Right renal pelvis (tissue), 4 donors: ENCODE measurements around the gene TLX1. TPM values are rescaled to one million over a fixed set of nuclear protein-coding genes. Genes with fewer than 3 reads are reported as not detected.

Source experiments
- DNase-seq, 4 donors: peaks; one replicate each; pipeline ENCODE4 v3.0.0-alpha.2; 2013; ENCODE audit warnings: low read depth in 4 of 4, low spot score in 3 of 4, missing footprints in 1 of 4
- polyA plus RNA-seq, 4 donors: library from polyadenylated mRNA; unstranded; fragments of 120-200 nt; gene quantifications; one replicate each; pipeline ENCODE4 v1.2.1, GENCODE V29; 2013; ENCODE audit not compliant: insufficient read length in 4 of 4

Gene TLX1
- under 1 TPM; 0.04 to 0.13 (median 0.10) TPM for polyA plus RNA-seq

DNA sequence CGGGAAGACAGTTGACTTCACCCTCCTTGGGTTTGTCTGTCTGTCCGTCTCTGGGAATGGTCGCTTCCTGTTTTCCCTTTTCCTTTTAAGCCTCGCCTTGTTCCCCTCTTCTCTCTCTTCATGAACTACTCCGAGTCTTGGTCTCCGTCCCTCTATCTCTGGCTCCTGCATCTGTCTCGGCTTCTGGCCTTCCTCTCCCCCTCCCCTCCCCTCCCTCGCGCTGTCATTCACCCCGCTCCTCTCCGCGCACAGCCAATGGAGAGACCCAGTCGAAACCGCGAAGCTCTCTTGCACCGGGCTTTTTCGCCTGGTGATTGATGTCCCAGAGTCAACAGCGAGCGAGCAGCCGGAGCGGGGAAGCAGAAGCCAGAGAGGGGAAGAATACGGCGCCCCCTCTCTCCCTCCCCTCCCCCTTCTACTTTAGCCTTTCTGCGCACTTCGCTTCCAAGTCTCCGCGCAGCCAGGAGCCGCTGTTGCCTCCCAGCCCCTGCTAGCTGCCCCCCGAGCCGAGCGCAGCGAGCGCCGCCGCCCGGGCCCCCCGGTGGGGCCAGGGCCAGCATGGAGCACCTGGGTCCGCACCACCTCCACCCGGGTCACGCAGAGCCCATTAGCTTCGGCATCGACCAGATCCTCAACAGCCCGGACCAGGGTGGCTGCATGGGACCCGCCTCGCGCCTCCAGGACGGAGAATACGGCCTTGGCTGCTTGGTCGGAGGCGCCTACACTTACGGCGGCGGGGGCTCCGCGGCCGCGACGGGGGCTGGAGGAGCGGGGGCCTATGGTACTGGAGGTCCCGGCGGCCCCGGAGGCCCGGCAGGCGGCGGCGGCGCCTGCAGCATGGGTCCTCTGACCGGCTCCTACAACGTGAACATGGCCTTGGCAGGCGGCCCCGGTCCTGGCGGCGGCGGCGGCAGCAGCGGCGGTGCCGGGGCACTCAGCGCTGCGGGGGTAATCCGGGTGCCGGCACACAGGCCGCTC, at the start of gene TLX1:
TLX1 (plus strand) TSS at position 317 of the 978 bp plus-strand sequence; CDS start at position 559, 242 bp downstream.
- no peak for DNase-seq

DNA sequence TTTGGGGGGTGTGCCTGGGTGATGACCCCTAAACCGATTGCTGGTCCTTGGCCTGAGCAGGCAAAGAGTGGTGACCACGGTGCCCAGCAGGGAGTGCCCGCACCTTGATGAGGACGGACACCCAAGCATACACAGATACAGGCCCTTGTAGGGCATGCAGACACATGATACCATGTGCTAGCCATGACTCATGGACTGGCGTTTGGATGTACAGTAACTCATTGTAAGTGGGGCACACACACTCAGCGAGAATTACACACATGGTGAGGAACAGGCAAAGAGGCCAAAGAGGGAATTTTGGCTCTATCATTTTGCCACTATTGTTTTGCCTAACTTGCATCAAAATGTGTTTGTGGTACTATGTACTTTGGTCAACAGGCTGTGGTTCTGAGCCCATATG, 45.3 kb upstream of the TLX1 start:
- DNase-seq, result no peak

DNA sequence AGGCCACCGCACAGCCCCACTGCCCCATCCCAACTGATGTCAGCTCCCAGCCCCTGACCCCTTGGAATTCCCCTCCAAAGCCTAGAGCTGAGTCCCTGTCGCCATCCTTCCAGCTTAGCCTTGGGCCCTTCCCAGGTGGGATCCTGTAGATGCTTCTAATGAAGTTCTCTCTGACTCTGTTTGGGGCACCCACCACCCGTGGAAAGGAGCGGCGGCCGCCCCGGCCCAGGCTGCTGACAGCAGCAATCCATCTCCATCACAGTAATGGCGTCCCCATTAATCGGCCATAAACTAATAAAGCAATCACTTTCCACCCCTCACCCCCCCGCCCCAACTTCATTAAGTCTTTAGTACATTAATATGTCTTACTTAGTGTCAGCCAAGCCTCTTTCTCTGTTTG, 43.7 kb upstream of the TLX1 start:
- no peak for DNase-seq

DNA sequence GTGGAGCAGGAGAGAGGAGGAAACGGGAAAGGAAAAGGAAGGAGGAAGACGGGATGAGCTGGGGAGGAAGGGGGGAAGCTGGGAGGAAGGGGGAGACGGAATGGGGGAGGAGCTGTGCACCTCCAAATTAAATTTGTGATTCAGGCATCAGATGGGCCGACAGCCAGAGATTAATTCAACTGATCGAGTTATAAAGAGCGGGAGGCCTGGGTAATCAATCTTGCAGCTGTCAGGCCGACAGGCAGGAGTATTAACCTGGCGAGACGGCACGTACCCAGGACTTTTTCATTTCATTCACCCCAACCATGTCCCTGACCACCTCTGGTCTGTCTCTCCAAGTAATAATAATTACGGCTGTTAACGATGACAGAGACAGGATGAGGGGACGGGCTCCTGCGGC, 43.1 kb upstream of the TLX1 start:
- no peak for DNase-seq

DNA sequence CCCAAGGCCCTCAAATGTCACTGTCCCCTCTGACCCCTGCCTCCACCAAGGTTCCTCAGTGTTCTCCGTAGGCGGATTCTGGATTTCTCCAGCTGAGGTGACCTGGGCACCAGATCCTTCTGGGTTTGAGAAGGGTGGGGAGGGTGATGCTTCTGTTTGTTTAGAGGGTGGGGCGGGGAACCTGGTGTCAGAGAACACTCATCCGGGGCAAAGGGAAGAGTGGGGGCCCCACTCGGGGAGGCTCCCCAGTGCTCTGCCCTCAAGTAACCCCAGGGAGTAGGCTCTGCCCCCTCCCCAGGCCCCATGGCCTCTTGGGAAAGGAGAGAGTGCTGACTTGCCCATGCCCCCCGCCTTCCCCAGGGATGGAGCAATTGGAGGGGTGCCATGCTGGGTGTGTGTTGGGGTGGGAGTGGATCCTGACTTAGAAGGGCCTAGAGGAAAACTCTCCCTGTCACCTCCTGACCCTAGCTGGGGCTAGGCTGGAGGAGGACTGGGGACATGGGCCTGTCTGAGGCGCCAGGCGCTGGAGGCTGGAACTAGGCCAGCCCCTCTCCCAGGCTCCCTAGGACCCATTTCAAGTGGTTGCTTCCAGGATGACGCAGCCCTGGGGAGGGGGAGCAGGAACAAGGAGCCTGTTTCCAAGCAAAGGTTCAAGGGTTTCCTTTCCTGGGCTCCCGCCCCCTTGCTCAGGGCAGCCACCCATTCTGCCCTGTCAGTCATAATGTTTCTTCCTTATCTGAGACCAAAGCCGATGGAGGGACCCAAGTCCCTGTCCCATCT, 41.4 kb upstream of the TLX1 start:
- no peak for DNase-seq

DNA sequence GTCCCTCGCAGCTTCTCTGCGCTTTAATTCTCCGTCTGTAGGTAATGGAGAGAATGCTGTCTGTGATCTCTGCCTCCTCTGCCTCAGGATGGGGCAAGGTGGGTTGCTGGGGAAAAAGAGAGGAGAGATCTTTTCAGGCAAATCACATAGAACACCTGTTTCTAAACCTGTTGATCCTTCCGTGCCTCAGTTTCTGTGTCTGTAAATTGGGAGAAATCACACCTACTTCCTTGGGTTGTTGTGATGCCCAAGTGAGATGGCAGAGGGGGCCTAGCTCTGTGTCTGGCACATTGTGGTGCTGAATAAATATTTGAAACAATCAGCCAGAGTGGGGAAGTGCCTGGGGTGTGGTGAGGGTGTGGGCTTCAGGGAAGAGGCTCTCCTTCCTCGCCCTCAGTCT, 40.5 kb upstream of the TLX1 start:
- DNase-seq, result no peak

DNA sequence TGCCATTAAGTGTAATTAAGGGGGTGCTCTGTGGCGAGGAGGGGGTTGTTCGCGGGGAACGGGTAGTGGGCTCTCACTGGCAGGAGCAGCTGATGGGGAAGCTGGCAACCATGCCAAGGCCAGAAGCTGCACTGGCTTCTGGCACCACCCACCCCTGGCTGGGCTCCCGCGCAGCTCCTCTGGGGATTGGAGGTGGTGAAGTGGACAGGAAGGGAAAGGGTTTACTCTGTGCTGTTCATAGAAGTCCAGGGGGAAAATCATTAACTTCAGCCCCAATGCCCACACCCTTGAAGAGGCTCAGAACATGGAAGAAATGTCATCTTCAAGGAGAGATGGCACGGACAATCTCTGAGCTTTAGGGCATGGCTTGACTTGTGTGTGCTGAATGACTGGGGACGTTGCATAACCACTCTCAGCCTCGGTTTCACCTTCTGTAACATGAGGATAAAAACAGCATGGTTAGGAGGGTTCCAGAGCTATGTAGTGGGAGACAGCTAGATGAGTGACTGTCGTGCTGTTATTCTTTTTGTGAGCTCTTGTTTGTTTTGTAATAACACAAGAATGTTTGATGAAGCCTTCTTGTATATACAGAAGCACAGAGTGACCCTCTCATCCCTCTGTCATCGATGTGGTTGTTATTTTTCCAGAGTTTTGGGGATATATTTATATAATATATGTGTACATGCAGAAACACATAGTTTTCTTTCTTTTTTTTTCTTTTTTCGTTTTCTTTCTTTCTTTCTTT, 39.4 kb upstream of the TLX1 start:
- DNase-seq, result no peak

DNA sequence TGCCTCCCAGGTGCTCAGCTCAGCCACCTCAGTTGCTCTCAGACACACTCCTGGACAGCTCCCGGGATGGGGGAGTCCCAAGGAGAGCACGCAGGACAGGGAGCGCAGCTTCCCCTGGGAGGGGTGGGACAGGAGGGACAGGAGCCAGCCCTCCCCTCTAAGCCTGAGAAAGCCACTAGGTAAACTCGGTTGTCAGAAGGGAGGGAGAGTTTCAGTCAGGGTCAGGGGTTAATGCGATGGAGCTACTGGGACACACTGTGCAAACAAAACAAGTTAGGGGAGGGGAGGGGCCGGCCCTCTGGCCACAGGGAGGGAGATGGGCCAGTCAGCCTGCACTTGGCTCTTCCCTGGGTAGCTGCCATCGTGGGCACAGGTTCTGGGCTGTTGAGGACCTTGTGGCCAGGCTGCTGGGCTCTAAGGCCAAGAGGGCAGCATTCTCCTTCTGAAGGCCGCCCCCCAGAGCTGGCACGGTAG, 38.2 kb upstream of the TLX1 start:
- no peak for DNase-seq

DNA sequence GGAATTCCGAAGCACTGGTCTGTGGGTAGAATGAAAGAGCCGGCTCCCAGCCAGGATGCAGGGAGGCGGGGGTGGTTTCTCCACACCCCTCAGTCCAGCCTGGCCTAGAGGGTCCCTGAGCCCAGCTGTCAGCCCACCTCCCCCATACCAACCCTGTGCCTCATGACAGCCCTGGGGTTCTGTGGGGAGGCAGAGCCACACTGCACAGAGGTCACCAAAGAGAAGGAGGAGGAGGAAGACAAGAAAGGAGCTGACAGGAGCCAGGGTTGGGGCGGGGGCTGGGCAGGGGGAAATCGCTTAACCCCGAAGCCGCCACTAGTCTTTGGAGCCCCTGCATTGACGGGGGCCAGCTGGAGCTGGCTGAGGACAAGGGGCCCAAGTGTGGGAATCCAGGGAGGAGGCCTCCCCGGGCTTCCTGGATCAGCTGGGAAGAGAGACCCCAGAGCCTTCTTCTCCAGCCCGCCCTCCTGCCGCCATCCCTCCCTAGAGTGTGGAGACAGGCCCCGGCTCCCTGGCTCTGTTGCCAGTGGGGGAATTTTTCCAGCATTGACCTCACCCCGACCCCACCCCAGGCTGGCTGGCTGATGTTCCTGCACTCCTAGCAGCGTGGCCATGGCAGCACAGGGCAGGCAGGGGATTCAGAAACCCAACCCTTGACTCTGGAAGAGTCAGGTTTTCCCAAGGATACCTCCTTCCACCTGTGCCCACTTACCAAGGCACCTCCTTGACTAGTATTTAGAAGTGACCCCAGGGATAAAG, 36.8 kb upstream of the TLX1 start:
- DNase-seq, result peak in 1 of 4 donors; percentile 18

DNA sequence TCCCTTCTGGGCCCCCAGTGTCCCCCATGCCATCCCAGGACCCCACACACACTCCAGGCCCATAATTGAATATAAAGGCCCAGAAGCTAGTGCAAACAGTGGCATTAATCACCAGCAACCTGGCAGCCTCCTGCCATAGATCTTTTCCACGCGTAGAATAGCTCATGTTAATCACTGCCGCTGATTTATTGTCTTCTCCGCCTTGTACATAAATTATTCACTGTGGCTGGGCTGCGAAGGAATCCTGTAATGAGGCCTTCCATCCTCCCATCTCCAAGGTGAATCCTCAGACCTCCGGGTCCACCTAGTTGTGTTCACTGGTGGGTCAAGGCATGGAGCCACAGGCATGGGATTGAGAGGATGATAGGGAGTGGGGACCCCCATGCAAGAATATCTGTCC, 36.1 kb upstream of the TLX1 start:
- DNase-seq, result no peak

DNA sequence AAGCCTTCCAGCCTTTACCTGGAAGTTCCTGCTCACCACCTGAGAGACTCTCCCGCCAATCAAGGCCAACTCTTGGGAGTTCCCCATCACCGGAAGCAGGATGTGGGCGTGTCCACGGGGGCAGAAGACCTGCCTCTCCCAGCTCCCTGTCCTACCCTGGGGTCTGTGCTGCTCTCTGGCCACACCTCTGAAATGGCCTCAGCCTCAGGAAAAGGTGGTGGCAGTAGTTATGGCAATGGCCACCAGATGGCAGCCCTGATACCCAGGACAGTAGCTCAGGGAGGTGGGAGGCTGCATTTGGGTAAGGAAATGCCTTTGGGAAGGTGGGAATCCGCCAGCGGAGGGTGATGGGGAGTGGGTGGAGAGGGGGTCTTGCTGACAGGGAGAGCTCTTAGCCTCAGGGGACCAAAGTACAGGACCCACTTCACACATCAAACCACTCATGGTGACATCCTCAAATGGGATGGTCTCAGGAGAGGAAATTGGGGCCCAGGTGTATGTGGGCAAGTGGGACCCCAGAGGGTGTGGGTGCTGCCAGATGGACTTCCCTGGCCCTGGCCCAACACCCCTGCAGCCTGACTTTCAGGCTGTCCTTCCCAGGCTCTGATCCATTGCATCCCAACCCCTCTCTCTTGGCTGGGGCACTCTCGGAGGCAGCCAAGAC, 35.4 kb upstream of the TLX1 start:
- DNase-seq, result peak; percentile 39 to 52 (median 43)

DNA sequence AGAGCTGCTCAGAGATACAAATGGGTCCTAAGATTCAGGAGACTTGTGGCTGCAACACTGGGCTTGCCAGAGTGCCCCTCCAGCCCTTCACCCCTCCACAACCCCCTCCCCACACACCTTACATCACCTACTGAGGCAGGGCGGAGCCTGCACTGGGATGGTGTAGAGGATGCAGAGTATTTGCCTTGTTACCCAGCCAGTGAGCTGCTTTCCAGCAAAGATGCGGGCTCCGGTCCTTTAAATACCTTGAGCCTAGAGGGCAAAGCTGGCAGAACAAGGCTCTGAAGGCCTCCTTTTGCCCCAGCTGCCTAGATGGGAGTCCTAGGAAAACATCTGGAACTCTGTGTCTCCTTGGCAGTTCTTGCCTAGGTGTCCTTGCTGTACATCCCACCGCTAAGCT, 34.7 kb upstream of the TLX1 start:
- no peak for DNase-seq

DNA sequence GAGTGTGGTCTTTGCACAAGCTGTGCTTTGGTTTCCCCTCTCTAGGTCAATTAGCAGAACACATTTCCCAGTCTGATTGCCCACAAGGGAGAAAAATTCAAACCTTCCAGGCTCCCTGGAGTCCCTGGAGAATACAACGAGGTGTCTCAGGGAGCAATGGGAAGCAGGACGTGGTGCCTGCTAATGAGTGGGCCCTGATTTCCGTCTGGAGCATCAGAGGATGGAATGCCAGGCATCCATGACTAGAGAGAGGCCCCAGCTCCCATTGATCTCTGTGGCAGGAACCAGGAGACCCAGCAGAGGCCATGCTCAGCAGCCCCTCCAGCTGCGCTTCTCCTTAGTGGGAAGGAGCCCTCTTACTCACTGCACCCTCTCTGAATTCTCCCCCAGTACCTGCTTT, 33.2 kb upstream of the TLX1 start:
- no peak for DNase-seq

DNA sequence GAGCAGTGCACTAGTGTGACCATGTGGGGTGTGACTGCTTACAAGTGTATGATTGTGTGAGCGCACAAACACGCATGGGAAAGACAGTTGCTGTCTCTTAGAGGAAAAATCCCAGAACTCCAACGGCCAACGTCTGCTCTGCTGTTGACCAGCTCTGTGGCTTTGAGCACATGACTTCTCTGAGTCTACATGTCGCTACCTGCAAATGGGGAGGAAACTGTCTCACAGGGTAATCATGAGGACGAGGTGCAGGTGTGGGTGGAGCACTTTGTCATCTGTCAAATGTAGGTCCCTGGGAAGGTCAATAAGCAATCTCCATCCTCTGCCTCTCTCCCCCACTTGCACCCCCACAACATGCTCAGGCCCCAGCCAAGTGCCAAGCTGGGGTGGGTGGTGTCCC, 31.2 kb upstream of the TLX1 start:
- no peak for DNase-seq

DNA sequence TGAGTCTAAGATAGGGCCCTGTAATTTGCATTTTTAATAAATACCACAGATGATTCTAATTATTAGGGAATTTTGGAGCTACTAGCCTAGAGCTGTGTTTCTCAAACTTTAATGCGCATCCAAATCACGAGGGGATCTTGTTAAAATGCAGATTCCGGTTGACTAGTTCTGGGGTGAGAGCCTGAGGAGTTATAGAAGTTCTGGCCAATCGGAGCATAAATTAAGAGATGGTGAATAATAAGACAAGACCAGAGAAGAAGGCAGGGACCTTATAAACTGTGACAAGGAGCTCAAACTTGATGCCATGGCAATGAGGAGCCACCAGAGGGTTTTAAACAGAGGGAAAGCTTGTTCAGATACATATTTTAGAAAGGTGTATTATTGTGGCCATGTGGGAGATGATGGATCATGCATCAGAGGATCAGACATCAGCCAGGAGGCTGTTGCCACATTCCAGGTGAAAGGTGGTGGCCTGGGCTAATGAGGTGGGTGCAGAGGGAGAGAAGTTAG, 29.7 kb upstream of the TLX1 start:
- DNase-seq, result no peak

DNA sequence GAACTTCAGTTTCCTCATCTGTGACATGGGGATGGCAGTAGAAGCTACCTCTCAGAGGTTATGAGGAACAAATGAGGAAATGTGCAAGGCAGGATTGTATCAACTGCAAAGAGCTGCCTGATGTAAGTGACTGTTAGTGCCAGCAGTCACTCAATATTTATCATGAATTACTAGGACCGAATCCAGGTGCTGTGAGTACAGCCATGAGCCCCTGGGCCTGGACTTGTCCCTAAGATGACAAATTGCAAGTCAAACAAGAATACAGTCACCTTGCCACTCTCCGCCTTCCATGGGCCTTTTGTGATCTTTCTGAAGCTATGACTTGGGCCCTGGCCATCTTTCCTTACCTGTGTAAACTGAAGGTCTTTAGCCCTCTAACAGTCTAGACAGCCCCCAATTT, 27.7 kb upstream of the TLX1 start:
- no peak for DNase-seq

DNA sequence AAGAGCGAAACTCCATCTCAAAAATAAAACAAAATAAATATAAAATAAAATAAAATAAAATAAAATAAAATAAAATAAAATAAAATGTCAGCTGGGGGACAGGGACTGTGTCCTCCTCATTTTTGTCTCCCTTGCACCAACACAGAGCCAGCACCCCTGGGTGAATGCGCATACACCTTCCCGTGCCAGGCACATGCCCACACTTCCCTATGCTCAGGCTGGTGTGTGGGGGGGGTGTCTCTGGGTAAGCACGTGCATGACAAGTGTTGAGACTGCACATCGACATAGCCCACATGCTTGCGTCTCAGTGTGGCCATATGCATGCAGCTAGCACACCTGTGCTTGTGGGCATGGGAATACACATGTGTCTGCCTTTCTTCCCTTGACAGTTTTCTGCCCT, 24.7 kb upstream of the TLX1 start:
- DNase-seq, result no peak

DNA sequence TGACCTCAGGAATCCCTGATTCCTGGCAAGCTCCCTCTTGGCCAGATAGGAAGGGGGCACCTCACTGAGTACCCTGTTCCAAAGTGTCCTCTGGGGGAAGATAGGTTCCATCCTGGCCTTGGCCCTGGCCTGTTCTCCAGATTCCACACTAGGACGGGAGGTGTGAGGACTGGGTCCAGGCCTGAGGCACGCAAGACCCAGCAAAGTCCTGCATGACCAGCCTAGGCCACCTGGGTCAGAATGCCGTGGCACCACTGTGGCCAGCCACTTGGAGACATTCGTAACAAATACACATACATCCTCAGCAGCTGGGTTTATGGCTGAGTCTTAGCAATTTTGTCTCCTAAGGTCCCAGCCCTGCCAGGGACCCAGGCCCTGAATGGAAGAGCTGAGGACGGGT, 23.3 kb upstream of the TLX1 start:
- DNase-seq, result no peak

DNA sequence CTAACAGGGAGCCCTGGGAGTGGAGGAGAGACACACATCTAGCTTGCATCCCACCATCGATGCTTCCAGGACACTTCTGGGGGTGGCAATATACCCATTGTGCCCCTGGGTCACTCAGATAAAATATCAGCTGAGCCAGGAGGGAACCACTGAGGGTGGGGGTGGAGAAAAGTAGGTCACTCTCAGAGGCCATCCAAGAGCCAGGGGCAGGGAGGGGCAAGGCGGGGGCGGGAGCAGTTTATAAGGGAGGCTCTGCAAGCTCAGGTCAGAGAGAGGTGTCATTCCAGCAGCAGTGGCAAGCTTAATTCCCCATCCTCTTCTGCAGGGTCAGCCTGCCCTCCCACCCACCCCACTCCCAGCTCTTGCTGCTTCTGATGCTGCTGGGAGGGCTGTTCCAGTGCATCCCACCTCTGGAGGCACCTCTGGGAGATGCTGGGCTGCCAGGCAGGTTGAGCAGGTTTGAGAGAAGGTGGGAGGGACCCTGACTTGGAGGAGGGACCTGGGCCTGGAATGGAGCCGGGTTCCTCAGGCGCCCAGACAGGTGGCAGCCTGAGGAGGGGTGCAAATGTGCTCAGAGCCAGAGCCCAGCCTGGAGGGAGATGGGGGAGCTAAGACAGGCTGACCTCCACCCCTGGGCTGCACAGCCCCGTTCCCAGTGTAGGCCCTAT, 20.1 kb upstream of the TLX1 start:
- no peak for DNase-seq
